ENCODE results near the gene CD300H. TPM values are rescaled to one million over a fixed set of nuclear protein-coding genes. Genes with fewer than 3 reads are reported as not detected.

The CD300H gene
- total RNA-seq, 2 donors from 2014 or later: 0.45 TPM; not detected in 1

DNA sequence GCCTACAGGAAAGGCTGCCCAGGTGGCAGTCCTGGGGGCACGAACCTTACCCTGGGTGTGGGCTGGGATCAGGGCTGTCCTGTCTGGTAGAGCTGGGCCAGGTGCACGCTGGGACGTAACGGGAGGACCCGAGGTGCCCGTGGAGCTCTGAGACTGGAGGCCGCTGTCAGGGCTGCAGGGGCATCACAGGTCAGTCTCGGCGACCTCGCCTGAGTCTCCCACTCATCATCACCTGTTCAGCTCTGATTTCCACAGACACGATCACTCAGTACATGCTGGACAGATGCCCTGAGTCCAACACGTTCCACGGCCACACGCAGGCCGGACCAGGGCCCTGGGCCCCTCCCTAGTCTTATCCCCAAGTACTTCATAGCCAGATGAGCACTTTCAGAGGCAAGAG lies 16.7 kb downstream of the CD300H start:
- Histone ChIP-seq H3K4me1 (no peaks in the 10 kb centered on the region), H3K27ac (no peak overlapping the region), H3K36me3 (no peaks in the 10 kb centered on the region), H3K9me3 (no peaks in the 10 kb centered on the region), H3K27me3 (no peaks in the 10 kb centered on the region), H3K9ac (ENCODE audit: low read depth in 2 of 2, low read length in 2 of 2) (no peak overlapping the region), H3K4me3 (no peak overlapping the region)
- intact Hi-C loops (cut with DNase I): no loop called here
- no peak for DNase-seq
- TF ChIP-seq, protein P1, sequence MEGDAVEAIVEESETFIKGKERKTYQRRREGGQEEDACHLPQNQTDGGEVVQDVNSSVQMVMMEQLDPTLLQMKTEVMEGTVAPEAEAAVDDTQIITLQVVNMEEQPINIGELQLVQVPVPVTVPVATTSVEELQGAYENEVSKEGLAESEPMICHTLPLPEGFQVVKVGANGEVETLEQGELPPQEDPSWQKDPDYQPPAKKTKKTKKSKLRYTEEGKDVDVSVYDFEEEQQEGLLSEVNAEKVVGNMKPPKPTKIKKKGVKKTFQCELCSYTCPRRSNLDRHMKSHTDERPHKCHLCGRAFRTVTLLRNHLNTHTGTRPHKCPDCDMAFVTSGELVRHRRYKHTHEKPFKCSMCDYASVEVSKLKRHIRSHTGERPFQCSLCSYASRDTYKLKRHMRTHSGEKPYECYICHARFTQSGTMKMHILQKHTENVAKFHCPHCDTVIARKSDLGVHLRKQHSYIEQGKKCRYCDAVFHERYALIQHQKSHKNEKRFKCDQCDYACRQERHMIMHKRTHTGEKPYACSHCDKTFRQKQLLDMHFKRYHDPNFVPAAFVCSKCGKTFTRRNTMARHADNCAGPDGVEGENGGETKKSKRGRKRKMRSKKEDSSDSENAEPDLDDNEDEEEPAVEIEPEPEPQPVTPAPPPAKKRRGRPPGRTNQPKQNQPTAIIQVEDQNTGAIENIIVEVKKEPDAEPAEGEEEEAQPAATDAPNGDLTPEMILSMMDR (IDR thresholded peaks at IDR 0.05): no peak

DNA sequence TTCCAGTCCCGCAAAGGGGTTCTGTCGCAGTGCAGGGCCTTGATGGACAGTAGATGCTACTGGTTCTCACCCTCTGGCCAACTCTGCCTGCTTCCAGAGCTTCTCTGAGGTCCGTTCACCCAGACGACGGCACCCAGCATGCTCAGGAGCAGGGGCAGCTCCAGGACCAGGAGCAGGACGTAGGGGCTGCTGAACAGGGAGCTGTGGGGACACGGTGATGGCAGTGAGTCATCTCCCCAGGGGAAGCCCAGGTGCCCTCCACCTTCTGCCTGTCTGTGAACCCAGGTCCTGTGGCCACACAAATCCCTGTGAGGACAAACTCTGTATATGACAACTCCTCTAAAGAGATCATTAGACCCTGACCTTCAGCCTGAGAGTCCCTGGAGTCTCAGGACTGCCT lies 18.0 kb downstream of the CD300H start:
- no peak overlapping the region for H3K9ac ChIP-seq (ENCODE audit: low read depth in 2 of 2, low read length in 2 of 2)
- TF ChIP-seq, protein P1 (IDR thresholded peaks at IDR 0.05): no peak
- H3K4me1 ChIP-seq: no peaks in the 10 kb centered on the region
- no peaks in the 10 kb centered on the region for H3K36me3 ChIP-seq
- no peak overlapping the region for H3K27ac ChIP-seq
- no peaks in the 10 kb centered on the region for H3K9me3 ChIP-seq
- H3K4me3 ChIP-seq: no peak overlapping the region
- intact Hi-C loops (cut with DNase I): loop anchor here (5.0 kb wide), 1 partner anchor 53 kb away; no protein-coding TSS in a partner anchor
- no peaks in the 10 kb centered on the region for H3K27me3 ChIP-seq
- no peak for DNase-seq

DNA sequence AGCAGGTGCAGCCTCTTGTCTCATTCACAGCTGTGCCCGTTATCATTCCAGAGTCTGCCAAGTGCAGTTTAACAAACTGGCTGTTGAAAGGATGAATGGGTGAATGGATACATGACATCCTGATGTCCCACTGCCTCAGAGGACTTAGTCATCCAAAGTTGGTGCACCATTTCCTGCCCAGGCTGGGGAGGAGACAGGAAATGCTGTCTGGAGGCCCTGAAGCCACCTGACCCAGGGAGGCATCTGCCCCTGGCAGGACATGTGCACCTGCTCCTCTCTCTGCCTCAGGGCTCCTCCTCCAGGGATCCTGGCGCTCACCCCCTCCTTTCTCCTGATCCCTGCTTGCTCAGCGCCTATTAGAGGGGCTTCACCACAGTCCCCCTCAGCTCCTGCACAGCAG lies 19.6 kb downstream of the CD300H start:
- Histone ChIP-seq H3K9me3 (no peaks in the 10 kb centered on the region), H3K36me3 (no peaks in the 10 kb centered on the region), H3K27me3 (no peaks in the 10 kb centered on the region), H3K4me3 (no peak overlapping the region), H3K4me1 (no peaks in the 10 kb centered on the region), H3K27ac (no peak overlapping the region), H3K9ac (ENCODE audit: low read depth in 2 of 2, low read length in 2 of 2) (no peak overlapping the region)
- no peak for DNase-seq
- intact Hi-C loops (cut with DNase I): loop anchor here (5.0 kb wide), 1 partner anchor 55 kb away; no protein-coding TSS in a partner anchor
- TF ChIP-seq, protein P1 (IDR thresholded peaks at IDR 0.05): no peak

DNA sequence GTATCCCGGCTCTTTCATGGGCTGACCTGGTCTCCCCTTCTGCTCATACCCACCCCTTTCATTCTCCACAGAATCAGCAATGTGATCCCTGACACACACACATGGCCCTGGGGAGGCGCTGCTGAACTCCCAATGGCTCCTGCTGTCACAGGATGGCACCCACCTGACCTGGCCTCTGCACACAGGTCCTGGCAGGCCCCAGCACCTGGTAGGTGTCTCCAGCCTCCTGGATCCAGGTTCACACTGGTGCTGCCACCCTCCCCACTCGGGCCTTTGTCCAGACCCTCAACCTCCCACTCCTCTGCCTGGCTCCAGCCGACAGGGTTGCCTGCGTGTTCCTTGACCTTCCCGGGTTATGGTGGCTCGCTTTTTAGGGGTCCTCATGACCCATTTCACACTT lies 20.0 kb downstream of the CD300H start:
- H3K27ac ChIP-seq: no peak overlapping the region
- no peaks in the 10 kb centered on the region for H3K4me1 ChIP-seq
- no peaks in the 10 kb centered on the region for H3K36me3 ChIP-seq
- H3K9me3 ChIP-seq: no peaks in the 10 kb centered on the region
- intact Hi-C loops (cut with DNase I): loop anchor here (5.0 kb wide), 1 partner anchor 55 kb away; no protein-coding TSS in a partner anchor
- H3K4me3 ChIP-seq: no peak overlapping the region
- DNase-seq: no peak
- H3K27me3 ChIP-seq: no peaks in the 10 kb centered on the region
- no peak overlapping the region for H3K9ac ChIP-seq (ENCODE audit: low read depth in 2 of 2, low read length in 2 of 2)
- TF ChIP-seq, protein P1 (IDR thresholded peaks at IDR 0.05): no peak

DNA sequence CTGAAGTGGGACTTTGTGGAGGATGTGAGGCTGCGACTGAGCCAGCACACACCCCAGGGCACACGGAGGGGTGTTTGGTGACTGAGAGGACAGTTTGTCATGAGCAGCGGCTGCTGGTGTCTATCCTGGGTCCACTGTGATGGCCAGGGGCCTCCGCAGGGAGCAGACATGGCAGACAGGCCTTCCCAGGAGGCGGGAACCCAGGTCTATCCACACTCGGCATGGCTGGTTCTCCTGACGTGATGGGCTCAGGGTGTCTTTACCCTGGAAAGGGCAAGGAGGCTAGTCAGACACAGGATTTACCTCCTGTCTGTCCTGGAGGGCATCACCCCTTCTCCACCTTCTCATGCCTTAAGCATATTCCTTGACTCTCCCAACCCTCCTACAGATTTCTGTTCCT lies 20.7 kb downstream of the CD300H start:
- no peak for DNase-seq
- no peak overlapping the region for H3K4me3 ChIP-seq
- no peak overlapping the region for H3K9ac ChIP-seq (ENCODE audit: low read depth in 2 of 2, low read length in 2 of 2)
- H3K36me3 ChIP-seq: no peaks in the 10 kb centered on the region
- H3K27ac ChIP-seq: no peak overlapping the region
- intact Hi-C loops (cut with DNase I): loop anchor here (5.0 kb wide), 1 partner anchor 56 kb away; no protein-coding TSS in a partner anchor
- no peaks in the 10 kb centered on the region for H3K9me3 ChIP-seq
- no peaks in the 10 kb centered on the region for H3K4me1 ChIP-seq
- TF ChIP-seq, protein P1 (IDR thresholded peaks at IDR 0.05): no peak
- no peaks in the 10 kb centered on the region for H3K27me3 ChIP-seq

Measured in colonic mucosa (tissue), 4 donors.